PC-3 (cell line): ENCODE measurements around the gene H2AZ1. TPM values are rescaled to one million over a fixed set of nuclear protein-coding genes. Genes with fewer than 3 reads are reported as not detected.

Source experiments
- ATAC-seq: fragments of 200-7000 bp; cut with Tn5 transposase; 2 replicates; pipeline ENCODE4 v1.9.1; 2020; ENCODE audit warnings: mild to moderate bottlenecking, moderate library complexity
- BruUV-seq: library from RNA; stranded (reverse); fragments of 400-500 nt; replicated peaks from 2 replicates; lab custom pipeline; 2021; lab: Mats Ljungman, UMichigan
- CTCF ChIA-PET: fragments of 300-600 bp; sonication (Branson Sonifier 250); formaldehyde crosslinking; loops from one replicate; lab custom pipeline; 2022; ENCODE audit warnings: antibody characterized with exemption; lab: Charles Lee
- POLR2A ChIA-PET: fragments of 300-600 bp; sonication (Branson Sonifier 250); formaldehyde crosslinking; loops from one replicate; lab custom pipeline; 2022; ENCODE audit warnings: antibody characterized with exemption; ENCODE audit not compliant: unreplicated experiment; lab: Charles Lee
- DNase-seq: peaks from one replicate; pipeline ENCODE4 v3.0.0-alpha.2; 2015
- H2AFZ ChIP-seq: fragments of 300-600 bp; sonication (generic); 2 replicates; pipeline ENCODE4 v1.6.0; 2016; ENCODE audit warnings: antibody characterized with exemption, low read length
- H3F3A ChIP-seq: fragments of 300-600 bp; sonication (generic); one replicate; pipeline ENCODE4 v1.6.0; 2017; ENCODE audit warnings: antibody characterized with exemption, low read length, control low read depth, mild to moderate bottlenecking; ENCODE audit not compliant: unreplicated experiment
- H3K27ac ChIP-seq: fragments of 300-600 bp; sonication (generic); 2 replicates; pipeline ENCODE4 v1.5.1; 2016; ENCODE audit warnings: mild to moderate bottlenecking, low read length
- H3K27me3 ChIP-seq: fragments of 300-600 bp; sonication (generic); 2 replicates; pipeline ENCODE4 v1.6.1; 2016; ENCODE audit warnings: low read length, mixed read lengths
- H3K36me3 ChIP-seq: fragments of 300-600 bp; sonication (generic); 2 replicates; pipeline ENCODE4 v1.6.1; 2016; ENCODE audit warnings: low read depth, mixed run types, low read length, mixed read lengths
- H3K4me1 ChIP-seq: fragments of 300-600 bp; sonication (generic); 2 replicates; pipeline ENCODE4 v1.5.1; 2016; ENCODE audit warnings: low read length; ENCODE audit not compliant: insufficient read depth
- H3K4me2 ChIP-seq: fragments of 300-600 bp; sonication (generic); 2 replicates; pipeline ENCODE4 v1.6.0; 2016; ENCODE audit warnings: low read length
- H3K4me3 ChIP-seq: fragments of 300-600 bp; sonication (generic); 2 replicates; pipeline ENCODE4 v1.5.1; 2016; ENCODE audit warnings: mild to moderate bottlenecking, low read length, mixed read lengths
- H3K79me2 ChIP-seq: fragments of 300-600 bp; sonication (generic); 2 replicates; pipeline ENCODE4 v1.6.1; 2017; ENCODE audit warnings: low read length, mixed read lengths
- H3K9ac ChIP-seq: fragments of 300-600 bp; sonication (generic); 2 replicates; pipeline ENCODE4 v1.6.0; 2016; ENCODE audit warnings: mild to moderate bottlenecking, low read length
- H3K9me2 ChIP-seq: fragments of 300-600 bp; sonication (generic); replicated peaks from 2 replicates; pipeline ENCODE4 v1.6.1; 2016; ENCODE audit warnings: mixed run types, low read length, mixed read lengths
- H3K9me3 ChIP-seq: fragments of 300-600 bp; sonication (generic); 2 replicates; pipeline ENCODE4 v1.6.1; 2016; ENCODE audit warnings: low read length, mixed read lengths
- H4K20me1 ChIP-seq: fragments of 300-600 bp; sonication (generic); 2 replicates; pipeline ENCODE4 v1.6.1; 2016; ENCODE audit warnings: low read length, mixed read lengths
- EZH2 ChIP-seq: fragments of 300-600 bp; sonication (generic); IDR thresholded peaks from one replicate; pipeline ENCODE4 v1.6.1; 2017; ENCODE audit warnings: antibody characterized with exemption, mild to moderate bottlenecking, low read length; ENCODE audit not compliant: unreplicated experiment
- EZH2phosphoT487 ChIP-seq: fragments of 300-600 bp; sonication (generic); IDR thresholded peaks from 2 replicates; pipeline ENCODE4 v1.6.1; 2018; ENCODE audit warnings: mild to moderate bottlenecking, antibody characterized with exemption, low read length, borderline replicate concordance
- intact Hi-C: fragments of 100-400 bp; cut with micrococcal nuclease; formaldehyde crosslinking; loops from 2 replicates; pipeline ENCODE4 v1.9.0; 2023
- total RNA-seq: library from RNA; depleted of rRNA; stranded (reverse); fragments of >200 nt; gene quantifications from 2 replicates; pipeline ENCODE4 v1.2.3, GENCODE V29; 2014
- TF ChIP-seq, protein P1 (sequence below): fragments of 300-600 bp; sonication (generic); conservative IDR thresholded peaks from 2 replicates; pipeline ENCODE4 v1.5.1; 2017; ENCODE audit warnings: antibody characterized with exemption, low read depth, mild to moderate bottlenecking, low read length

Gene H2AZ1
- total RNA-seq, 1 experiment from 2014 or later, result 433 TPM

DNA sequence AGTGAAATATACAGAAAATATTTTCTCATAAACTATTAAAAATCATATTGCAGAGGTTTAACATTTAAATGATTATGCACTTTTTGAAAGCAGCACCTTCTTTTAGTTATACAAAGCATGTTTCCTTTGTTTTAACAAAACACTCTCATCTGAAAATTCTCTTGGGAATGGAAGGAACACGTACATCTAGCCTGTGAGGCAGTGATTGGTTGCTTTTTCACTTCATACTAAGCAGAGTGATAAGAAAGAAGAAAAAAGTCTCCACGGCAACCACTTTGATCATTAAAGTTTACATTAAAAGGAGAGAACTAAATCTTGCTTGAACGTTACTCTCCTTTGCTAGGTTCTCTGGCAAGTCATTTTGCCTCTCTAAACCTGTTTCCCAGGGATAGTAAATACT, 41.7 kb upstream of the H2AZ1 start:
- intact Hi-C loops, result no loop called here
- no peaks in the 10 kb centered on the region for H3K27me3 ChIP-seq
- H3K4me1 ChIP-seq, result 0 out of 2 replicates have a peak, but pooled peaks cover 3% of the 10 kb centered on the region
- no TSS peak for BruUV-seq
- H3K9me2 ChIP-seq, result no peaks in the 10 kb centered on the region
- no peak for TF ChIP-seq EZH2
- H3K4me2 ChIP-seq, result no peak overlapping the region
- no peaks in the 10 kb centered on the region for H3K9me3 ChIP-seq
- DNase-seq (no peak), ATAC-seq (no peak)
- H3K9ac ChIP-seq, result no peak overlapping the region
- no peaks in the 10 kb centered on the region for H3K79me2 ChIP-seq
- H3K36me3 ChIP-seq, result no peaks in the 10 kb centered on the region
- no peak overlapping the region for H3K4me3 ChIP-seq
- H3F3A ChIP-seq, result no peaks in the 10 kb centered on the region
- POLR2A ChIA-PET, result no interaction called here
- CTCF ChIA-PET, result no interaction called here
- no peaks in the 10 kb centered on the region for H4K20me1 ChIP-seq
- H3K27ac ChIP-seq, result no peak overlapping the region
- no peak overlapping the region for H2AFZ ChIP-seq

DNA sequence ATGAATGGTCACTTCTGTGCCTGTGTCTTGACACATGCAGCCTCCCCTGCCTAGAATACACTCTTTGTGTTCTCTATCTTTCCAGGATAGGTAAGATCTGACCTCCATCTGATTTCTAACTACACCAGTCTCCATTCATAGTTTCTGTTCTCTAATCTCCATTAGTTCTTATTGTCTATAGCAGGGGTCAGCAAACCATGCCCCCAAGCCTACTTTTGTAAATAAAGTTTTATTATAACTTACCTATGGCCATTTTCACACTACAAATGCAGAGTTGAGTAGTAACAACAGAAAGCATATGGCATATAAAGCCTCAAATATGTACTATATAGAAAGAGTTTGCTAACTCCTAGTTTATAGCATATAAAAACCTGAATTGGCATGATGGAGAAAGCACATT, 37.6 kb upstream of the H2AZ1 start:
- Histone ChIP-seq H3K4me2 (no peak overlapping the region), H3K36me3 (no peaks in the 10 kb centered on the region), H3K79me2 (no peaks in the 10 kb centered on the region), H3K27me3 (no peaks in the 10 kb centered on the region), H3K4me3 (no peak overlapping the region), H3K9ac (no peak overlapping the region), H4K20me1 (no peaks in the 10 kb centered on the region), H3F3A (no peaks in the 10 kb centered on the region), H3K9me3 (no peaks in the 10 kb centered on the region), H2AFZ (no peak overlapping the region), H3K9me2 (no peaks in the 10 kb centered on the region), H3K4me1 (no peaks in the 10 kb centered on the region), H3K27ac (no peak overlapping the region)
- BruUV-seq, result no TSS peak
- DNase-seq (no peak), ATAC-seq (no peak)
- TF ChIP-seq EZH2 (no peak), EZH2phosphoT487 (no peak)
- TF ChIP-seq, protein P1, sequence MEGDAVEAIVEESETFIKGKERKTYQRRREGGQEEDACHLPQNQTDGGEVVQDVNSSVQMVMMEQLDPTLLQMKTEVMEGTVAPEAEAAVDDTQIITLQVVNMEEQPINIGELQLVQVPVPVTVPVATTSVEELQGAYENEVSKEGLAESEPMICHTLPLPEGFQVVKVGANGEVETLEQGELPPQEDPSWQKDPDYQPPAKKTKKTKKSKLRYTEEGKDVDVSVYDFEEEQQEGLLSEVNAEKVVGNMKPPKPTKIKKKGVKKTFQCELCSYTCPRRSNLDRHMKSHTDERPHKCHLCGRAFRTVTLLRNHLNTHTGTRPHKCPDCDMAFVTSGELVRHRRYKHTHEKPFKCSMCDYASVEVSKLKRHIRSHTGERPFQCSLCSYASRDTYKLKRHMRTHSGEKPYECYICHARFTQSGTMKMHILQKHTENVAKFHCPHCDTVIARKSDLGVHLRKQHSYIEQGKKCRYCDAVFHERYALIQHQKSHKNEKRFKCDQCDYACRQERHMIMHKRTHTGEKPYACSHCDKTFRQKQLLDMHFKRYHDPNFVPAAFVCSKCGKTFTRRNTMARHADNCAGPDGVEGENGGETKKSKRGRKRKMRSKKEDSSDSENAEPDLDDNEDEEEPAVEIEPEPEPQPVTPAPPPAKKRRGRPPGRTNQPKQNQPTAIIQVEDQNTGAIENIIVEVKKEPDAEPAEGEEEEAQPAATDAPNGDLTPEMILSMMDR, result no peak
- POLR2A ChIA-PET, result no interaction called here
- intact Hi-C loops, result no loop called here
- CTCF ChIA-PET, result no interaction called here

DNA sequence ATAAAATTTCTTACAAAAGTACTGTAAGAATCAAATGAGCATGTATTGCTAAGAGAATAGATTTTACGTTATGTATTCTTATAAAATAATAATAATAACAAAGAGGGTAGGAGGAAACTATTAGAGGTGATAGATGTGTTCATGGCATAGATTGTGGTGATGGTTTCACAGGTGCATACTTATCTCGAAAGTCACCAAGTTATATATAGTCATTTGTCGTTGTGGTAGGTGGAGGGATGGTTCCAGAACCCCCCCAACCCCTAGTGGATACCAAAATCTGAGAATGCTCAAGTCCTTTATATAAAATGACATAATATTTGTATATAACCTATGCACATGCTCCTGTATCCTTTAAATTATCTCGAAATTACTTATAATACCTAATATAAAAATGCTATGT, 36.7 kb upstream of the H2AZ1 start:
- no TSS peak for BruUV-seq
- ATAC-seq (no peak), DNase-seq (no peak)
- no peaks in the 10 kb centered on the region for H3K79me2 ChIP-seq
- no peak overlapping the region for H3K4me3 ChIP-seq
- no peaks in the 10 kb centered on the region for H4K20me1 ChIP-seq
- intact Hi-C loops, result no loop called here
- no peaks in the 10 kb centered on the region for H3K9me2 ChIP-seq
- H3K4me2 ChIP-seq, result no peak overlapping the region
- H3K4me1 ChIP-seq, result no peaks in the 10 kb centered on the region
- H3K9me3 ChIP-seq, result no peaks in the 10 kb centered on the region
- H3K9ac ChIP-seq, result no peak overlapping the region
- no peaks in the 10 kb centered on the region for H3K27me3 ChIP-seq
- no peak overlapping the region for H2AFZ ChIP-seq
- no peaks in the 10 kb centered on the region for H3F3A ChIP-seq
- no peak overlapping the region for H3K27ac ChIP-seq
- CTCF ChIA-PET, result no interaction called here
- no peaks in the 10 kb centered on the region for H3K36me3 ChIP-seq
- TF ChIP-seq EZH2 (no peak), EZH2phosphoT487 (no peak)
- TF ChIP-seq, protein P1, result no peak
- POLR2A ChIA-PET, result no interaction called here
